OCI-LY3 (cell line): Measurements from ENCODE around the gene GRIK1.

Experiments
- EZH2phosphoT487 ChIP-seq: fragments of 200-600 bp; shearing (Covaris generic); IDR thresholded peaks from 2 replicates; pipeline ENCODE4 v1.6.1; 2018; ENCODE audit warnings: antibody characterized with exemption, mixed run types, low read depth
- TF ChIP-seq, protein P1 (sequence below): fragments of 200-600, 300-600 bp; sonication (generic); IDR thresholded peaks from 2 replicates; pipeline ENCODE4 v1.5.1; 2014; ENCODE audit warnings: antibody characterized with exemption, low read length, low read depth

DNA sequence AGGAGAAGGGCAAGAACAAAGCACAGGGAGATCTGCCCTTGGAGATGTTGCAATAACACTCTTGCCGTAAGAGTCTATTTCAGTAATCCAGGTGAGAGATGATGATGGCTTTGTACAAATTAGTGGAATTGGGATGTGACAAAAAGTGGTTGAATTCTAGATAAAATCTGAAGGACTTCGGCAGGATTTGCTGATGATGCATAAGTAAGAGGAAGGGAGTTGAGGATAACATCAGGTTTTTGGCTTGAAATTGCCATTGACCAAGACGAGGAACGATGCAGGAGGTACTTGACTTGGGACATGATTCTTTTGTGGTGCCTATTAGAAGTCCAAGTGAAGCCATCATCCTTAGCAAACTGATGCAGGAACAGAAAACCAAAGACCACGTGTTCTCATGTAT, 238.1 kb downstream of the GRIK1 start:
- TF ChIP-seq, protein P1, sequence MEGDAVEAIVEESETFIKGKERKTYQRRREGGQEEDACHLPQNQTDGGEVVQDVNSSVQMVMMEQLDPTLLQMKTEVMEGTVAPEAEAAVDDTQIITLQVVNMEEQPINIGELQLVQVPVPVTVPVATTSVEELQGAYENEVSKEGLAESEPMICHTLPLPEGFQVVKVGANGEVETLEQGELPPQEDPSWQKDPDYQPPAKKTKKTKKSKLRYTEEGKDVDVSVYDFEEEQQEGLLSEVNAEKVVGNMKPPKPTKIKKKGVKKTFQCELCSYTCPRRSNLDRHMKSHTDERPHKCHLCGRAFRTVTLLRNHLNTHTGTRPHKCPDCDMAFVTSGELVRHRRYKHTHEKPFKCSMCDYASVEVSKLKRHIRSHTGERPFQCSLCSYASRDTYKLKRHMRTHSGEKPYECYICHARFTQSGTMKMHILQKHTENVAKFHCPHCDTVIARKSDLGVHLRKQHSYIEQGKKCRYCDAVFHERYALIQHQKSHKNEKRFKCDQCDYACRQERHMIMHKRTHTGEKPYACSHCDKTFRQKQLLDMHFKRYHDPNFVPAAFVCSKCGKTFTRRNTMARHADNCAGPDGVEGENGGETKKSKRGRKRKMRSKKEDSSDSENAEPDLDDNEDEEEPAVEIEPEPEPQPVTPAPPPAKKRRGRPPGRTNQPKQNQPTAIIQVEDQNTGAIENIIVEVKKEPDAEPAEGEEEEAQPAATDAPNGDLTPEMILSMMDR, result no peak
- TF ChIP-seq EZH2phosphoT487, result no peak
